OCI-LY7 (cell line): ENCODE measurements around the gene ANO10. TPM values are rescaled to one million over a fixed set of nuclear protein-coding genes. Genes with fewer than 3 reads are reported as not detected.

Experiments used
- BruUV-seq: library from RNA; stranded (reverse); fragments of 400-500 nt; replicated peaks from 2 replicates; lab custom pipeline; 2021; lab: Mats Ljungman, UMichigan
- CTCF ChIA-PET: fragments of 300-600 bp; sonication (Branson Sonifier 250); formaldehyde crosslinking; loops from one replicate; lab custom pipeline; 2022; ENCODE audit warnings: antibody characterized with exemption; ENCODE audit not compliant: unreplicated experiment; lab: Charles Lee
- POLR2A ChIA-PET: fragments of 300-600 bp; sonication (Branson Sonifier 250); formaldehyde crosslinking; loops from one replicate; lab custom pipeline; 2022; ENCODE audit warnings: antibody characterized with exemption; lab: Charles Lee
- DNase-seq: peaks from one replicate; pipeline ENCODE4 v3.0.0-alpha.2; 2015; ENCODE audit warnings: low spot score
- H2AFZ ChIP-seq: fragments of 200-600 bp; sonication (generic), shearing (Covaris generic); 2 replicates; pipeline ENCODE4 v1.6.1; 2014; ENCODE audit warnings: mild to moderate bottlenecking, antibody characterized with exemption, low read length, moderate library complexity
- H3K27ac ChIP-seq: fragments of 200-600 bp; sonication (generic); 2 replicates; pipeline ENCODE4 v1.5.1; 2014; ENCODE audit warnings: mixed run types, low read depth, mild to moderate bottlenecking, moderate library complexity, low read length, inconsistent platforms; ENCODE audit not compliant: poor library complexity, severe bottlenecking
- H3K36me3 ChIP-seq: fragments of 200-600 bp; sonication (generic); 2 replicates; pipeline ENCODE4 v1.6.1; 2014; ENCODE audit warnings: mild to moderate bottlenecking, antibody characterized with exemption, low read length, moderate library complexity, mixed read lengths; ENCODE audit not compliant: insufficient read depth
- H3K4me1 ChIP-seq: fragments of 200-600 bp; sonication (generic); 2 replicates; pipeline ENCODE4 v1.5.1; 2014; ENCODE audit warnings: mild to moderate bottlenecking, low read length; ENCODE audit not compliant: insufficient read depth, poor library complexity, severe bottlenecking
- H3K4me2 ChIP-seq: fragments of 200-600 bp; sonication (generic); 2 replicates; pipeline ENCODE4 v1.6.1; 2014; ENCODE audit warnings: mild to moderate bottlenecking, low read length
- H3K4me3 ChIP-seq: fragments of 200-600 bp; sonication (generic); 2 replicates; pipeline ENCODE4 v1.5.1; 2014; ENCODE audit warnings: mild to moderate bottlenecking, low read depth, low read length; ENCODE audit not compliant: poor library complexity, severe bottlenecking
- H3K79me2 ChIP-seq: fragments of 200-600 bp; sonication (generic); 2 replicates; pipeline ENCODE4 v1.6.1; 2016; ENCODE audit warnings: low read depth, mild to moderate bottlenecking, low read length, moderate library complexity, mixed read lengths; ENCODE audit not compliant: insufficient read depth
- H3K9me2 ChIP-seq: fragments of 200-600 bp; sonication (generic); 2 replicates; pipeline ENCODE4 v1.6.1; 2016; ENCODE audit warnings: mild to moderate bottlenecking, low read length, mixed read lengths; ENCODE audit not compliant: insufficient read depth
- H3K9me3 ChIP-seq: fragments of 200-600 bp; sonication (generic); 2 replicates; pipeline ENCODE4 v1.6.1; 2014; ENCODE audit warnings: mild to moderate bottlenecking, mixed run types, low read length, mixed read lengths
- H4K20me1 ChIP-seq: fragments of 200-600 bp; sonication (generic); 2 replicates; pipeline ENCODE4 v1.6.1; 2014; ENCODE audit warnings: mild to moderate bottlenecking, antibody characterized with exemption, low read length, moderate library complexity, mixed read lengths; ENCODE audit not compliant: insufficient read depth
- CTCF ChIP-seq: fragments of 200-600 bp; sonication (generic); conservative IDR thresholded peaks from 2 replicates; pipeline ENCODE4 v1.5.1; 2014; ENCODE audit warnings: mild to moderate bottlenecking, antibody characterized with exemption, low read length, moderate library complexity, mixed read lengths
- EZH2phosphoT487 ChIP-seq: fragments of 200-600 bp; sonication (generic); IDR thresholded peaks from 2 replicates; pipeline ENCODE4 v1.6.1; 2018; ENCODE audit warnings: low read depth, borderline replicate concordance, mild to moderate bottlenecking, mixed run types, antibody characterized with exemption, low read length, moderate library complexity, mixed read lengths
- intact Hi-C: fragments of 100-400 bp; cut with micrococcal nuclease; formaldehyde crosslinking; loops from one replicate; pipeline ENCODE4 v1.10.0; 2022; ENCODE audit not compliant: unreplicated experiment
- total RNA-seq, 2 experiments: library from RNA; depleted of rRNA in 1 of 2; stranded (reverse); fragments of >200 nt in 1 of 2; shearing (Covaris generic) in 1 of 2; gene quantifications; 2 replicates each; pipeline ENCODE4 v1.2.3, GENCODE V29; 2014 to 2022

The ANO10 gene
- total RNA-seq, 2 experiments from 2014 or later, result 2.2 to 5.8 TPM

- H3K4me1 ChIP-seq, result no peaks in the 10 kb centered on the region
- POLR2A ChIA-PET, result no interaction called here
Observed at GRCh38 chr3:43343815-43344214, 278.0 kb downstream of the ANO10 start.

DNA sequence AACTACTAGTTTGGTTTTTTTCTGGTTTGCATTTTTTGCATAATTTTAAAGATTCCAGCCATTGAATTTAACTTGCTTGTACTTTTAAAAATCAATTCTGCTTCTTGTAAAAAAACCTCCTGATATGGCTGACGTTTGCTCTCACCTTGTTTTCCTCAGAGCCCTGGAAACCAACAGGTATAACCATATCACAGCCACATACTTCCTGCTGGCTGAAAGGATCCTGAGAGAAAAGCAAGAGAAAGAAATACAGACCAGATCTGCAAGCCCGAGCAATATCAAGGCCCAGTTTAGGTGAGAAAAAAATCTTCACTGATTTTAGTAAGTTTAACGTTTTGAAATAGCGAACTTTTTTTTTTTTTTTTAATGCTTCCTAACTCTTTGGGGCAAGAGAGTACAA, 278.6 kb downstream of the ANO10 start:
- BruUV-seq, result no TSS peak
- POLR2A ChIA-PET, result no interaction called here
- Histone ChIP-seq H3K9me3 (peaks cover 11% of the 10 kb centered on the region; the same call in 1 of the 2 replicates), H3K27ac (no peak overlapping the region), H3K4me3 (no peak overlapping the region), H3K4me1 (no peaks in the 10 kb centered on the region), H3K79me2 (no peaks in the 10 kb centered on the region), H3K9me2 (no peaks in the 10 kb centered on the region), H4K20me1 (no peaks in the 10 kb centered on the region), H3K4me2 (no peak overlapping the region), H3K36me3 (peaks cover 77% of the 10 kb centered on the region), H2AFZ (no peak overlapping the region)
- DNase-seq, result no peak
- CTCF ChIA-PET, result no interaction called here
- intact Hi-C loops, result no loop called here
- TF ChIP-seq EZH2phosphoT487, result no peak
- no peak for TF ChIP-seq CTCF

More at GRCh38 chr3:43343815-43344214, 278.0 kb downstream of the ANO10 start:
- Histone ChIP-seq H3K36me3 (peaks cover 77% of the 10 kb centered on the region), H3K9me3 (peaks cover 5% of the 10 kb centered on the region; the same call in 1 of the 2 replicates), H3K79me2 (no peaks in the 10 kb centered on the region), H4K20me1 (no peaks in the 10 kb centered on the region), H2AFZ (no peak overlapping the region), H3K27ac (no peak overlapping the region), H3K9me2 (no peaks in the 10 kb centered on the region), H3K4me3 (no peak overlapping the region), H3K4me2 (no peak overlapping the region)
- BruUV-seq, result no TSS peak
- CTCF ChIA-PET, result no interaction called here
- no peak for TF ChIP-seq EZH2phosphoT487
- no peak for TF ChIP-seq CTCF
- intact Hi-C loops, result no loop called here
- DNase-seq, result no peak

GRCh38 chr3:43341788-43342187, 280.0 kb downstream of the ANO10 start:
- H3K27ac ChIP-seq, result no peak overlapping the region
- BruUV-seq, result no TSS peak
- CTCF ChIA-PET, result no interaction called here
- POLR2A ChIA-PET, result no interaction called here
- H2AFZ ChIP-seq, result no peak overlapping the region
- no peak for TF ChIP-seq EZH2phosphoT487
- H4K20me1 ChIP-seq, result no peaks in the 10 kb centered on the region
- H3K36me3 ChIP-seq, result peaks cover 76% of the 10 kb centered on the region
- no peak for DNase-seq
- no peaks in the 10 kb centered on the region for H3K9me2 ChIP-seq
- H3K9me3 ChIP-seq, result peaks cover 19% of the 10 kb centered on the region; the same call in 1 of the 2 replicates
- intact Hi-C loops, result no loop called here
- H3K4me2 ChIP-seq, result no peak overlapping the region
- H3K4me3 ChIP-seq, result no peak overlapping the region
- H3K79me2 ChIP-seq, result no peaks in the 10 kb centered on the region
- no peaks in the 10 kb centered on the region for H3K4me1 ChIP-seq
